ENCODE results near the gene TUB.
A peak's percentile ranks its signal among the peaks of the same experiment; 100 is the strongest.

The TUB gene

GRCh38 chr11:8093931-8094575 is 13.0 kb downstream of the TUB start:
- no peak for DNase-seq

GRCh38 chr11:8094656-8095055 is 13.6 kb downstream of the TUB start:
- DNase-seq: no peak

GRCh38 chr11:8095371-8095770 is 14.4 kb downstream of the TUB start:
- DNase-seq: no peak

GRCh38 chr11:8095806-8096522 is 15.0 kb downstream of the TUB start:
- no peak for DNase-seq

GRCh38 chr11:8096575-8096974 is 15.6 kb downstream of the TUB start:
- no peak for DNase-seq

DNA sequence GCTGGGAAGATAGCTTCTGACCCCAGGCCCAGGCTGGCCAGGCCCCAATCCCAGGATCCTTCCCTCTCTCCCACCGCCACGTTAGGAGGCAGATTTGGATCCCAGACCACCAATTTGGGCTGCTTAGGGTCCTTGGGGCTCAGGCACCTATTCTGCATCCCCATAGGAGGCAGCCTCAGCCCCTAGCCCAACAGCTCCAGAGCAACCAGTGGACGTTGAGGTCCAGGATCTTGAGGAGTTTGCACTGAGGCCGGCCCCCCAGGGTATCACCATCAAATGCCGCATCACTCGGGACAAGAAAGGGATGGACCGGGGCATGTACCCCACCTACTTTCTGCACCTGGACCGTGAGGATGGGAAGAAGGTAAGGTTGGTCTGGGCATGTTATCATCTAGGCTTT is 16.1 kb downstream of the TUB start:
- no peak for DNase-seq

- no peak for DNase-seq
Measured at GRCh38 chr11:8097468-8097867, 16.5 kb downstream of the TUB start.

DNA sequence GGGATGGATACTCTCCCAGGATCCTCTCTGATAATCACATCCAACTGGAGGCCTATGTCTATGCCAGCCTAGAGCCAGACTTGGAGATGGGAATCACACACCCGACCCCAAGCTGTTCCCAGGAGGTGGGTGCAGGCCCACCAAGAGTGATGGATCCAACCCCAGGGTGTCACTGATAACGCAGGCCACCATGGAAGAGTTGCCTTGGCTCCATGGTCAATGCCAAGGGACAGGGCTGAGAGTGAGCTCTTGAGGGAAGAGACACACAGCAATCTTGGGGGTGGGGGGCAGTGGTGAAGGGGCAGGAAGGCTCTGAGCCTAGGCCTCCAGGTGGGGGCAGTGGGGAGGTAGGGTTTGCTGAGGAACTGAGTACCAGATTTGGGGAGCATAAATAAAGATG is 16.9 kb downstream of the TUB start:
- no peak for DNase-seq

- DNase-seq: no peak
Measured at GRCh38 chr11:8098361-8098760, 17.4 kb downstream of the TUB start.

- no peak for DNase-seq
Measured at GRCh38 chr11:8098879-8099278, 17.9 kb downstream of the TUB start.

DNA sequence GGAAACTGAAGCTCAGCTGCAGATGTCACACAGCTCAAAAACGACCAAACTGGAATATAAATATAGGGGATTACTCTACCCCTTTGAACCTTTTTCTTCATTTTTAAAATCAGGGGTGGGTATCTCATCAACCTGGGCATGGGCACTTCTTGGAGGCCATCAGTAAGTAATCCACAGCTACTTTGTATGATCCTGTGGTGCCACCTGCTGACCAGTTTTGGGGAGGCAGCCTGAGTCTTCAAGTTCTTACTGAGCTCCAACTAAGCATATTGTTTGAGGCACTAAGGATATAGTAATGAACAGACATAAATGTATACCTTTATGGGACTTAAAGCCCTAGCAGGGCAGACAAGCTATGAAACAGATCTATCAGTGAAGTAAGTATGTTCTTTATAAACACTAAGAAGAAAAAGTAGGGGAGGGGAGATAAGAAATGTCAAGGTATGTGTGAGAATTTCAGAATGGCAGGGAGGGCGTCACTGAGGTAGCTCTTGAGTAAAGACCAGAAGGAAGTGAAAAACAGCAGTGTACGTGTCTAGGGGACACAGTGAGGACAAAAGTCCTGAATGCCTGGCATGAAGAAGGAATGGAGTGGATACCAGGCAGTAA is 18.4 kb downstream of the TUB start:
- peak; percentile 90 for DNase-seq

DNA sequence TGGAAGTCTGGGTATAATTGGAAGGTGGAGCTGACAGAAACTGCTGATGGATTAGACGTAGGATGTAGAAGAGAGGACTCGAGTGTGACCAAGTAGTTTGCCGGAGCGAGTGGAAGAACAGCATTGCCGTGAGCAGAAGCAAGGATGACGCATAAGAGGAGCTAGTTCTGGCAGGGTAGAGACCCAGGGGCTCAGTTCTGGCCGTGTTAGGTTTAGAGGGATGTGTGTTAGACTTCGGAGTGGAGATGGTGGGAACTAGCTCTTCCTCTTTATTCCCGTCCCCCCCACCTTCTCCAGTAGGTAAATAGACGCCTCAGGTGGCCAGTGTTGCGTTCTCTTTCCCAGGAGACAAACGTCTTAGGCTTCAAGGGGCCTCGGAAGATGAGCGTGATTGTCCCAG is 19.1 kb downstream of the TUB start:
- DNase-seq: no peak

- DNase-seq: no peak
Measured at GRCh38 chr11:8100605-8101004, 19.6 kb downstream of the TUB start.

DNA sequence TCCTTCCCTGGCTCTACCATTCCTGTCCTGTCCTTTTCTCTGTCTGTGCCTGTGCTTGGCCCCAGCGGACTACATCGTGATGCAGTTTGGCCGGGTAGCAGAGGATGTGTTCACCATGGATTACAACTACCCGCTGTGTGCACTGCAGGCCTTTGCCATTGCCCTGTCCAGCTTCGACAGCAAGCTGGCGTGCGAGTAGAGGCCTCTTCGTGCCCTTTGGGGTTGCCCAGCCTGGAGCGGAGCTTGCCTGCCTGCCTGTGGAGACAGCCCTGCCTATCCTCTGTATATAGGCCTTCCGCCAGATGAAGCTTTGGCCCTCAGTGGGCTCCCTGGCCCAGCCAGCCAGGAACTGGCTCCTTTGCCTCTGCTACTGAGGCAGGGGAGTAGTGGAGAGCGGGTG is 20.4 kb downstream of the TUB start:
- no peak for DNase-seq

GRCh38 chr11:8102296-8102915 is 21.4 kb downstream of the TUB start:
- DNase-seq: no peak

DNA sequence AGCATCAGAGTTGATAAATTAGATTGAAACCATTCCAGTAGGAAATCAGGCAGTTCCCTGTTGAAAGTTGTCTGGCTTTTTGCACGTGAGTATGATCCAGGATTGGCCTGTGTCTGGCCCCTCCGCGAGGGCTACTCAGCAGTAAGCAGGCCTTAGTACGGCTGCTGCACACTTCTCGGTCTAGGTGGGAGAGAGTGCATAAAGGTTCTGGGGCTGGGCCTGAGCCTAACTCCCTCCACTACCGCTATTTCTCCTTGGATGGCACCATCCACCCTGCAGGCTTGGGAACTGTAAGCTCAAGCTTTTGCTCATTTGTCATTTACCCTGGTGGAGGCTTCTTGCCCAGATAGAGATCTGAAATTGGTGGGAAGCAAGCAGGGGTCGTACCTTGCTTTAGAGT is 22.0 kb downstream of the TUB start:
- DNase-seq: no peak

DNA sequence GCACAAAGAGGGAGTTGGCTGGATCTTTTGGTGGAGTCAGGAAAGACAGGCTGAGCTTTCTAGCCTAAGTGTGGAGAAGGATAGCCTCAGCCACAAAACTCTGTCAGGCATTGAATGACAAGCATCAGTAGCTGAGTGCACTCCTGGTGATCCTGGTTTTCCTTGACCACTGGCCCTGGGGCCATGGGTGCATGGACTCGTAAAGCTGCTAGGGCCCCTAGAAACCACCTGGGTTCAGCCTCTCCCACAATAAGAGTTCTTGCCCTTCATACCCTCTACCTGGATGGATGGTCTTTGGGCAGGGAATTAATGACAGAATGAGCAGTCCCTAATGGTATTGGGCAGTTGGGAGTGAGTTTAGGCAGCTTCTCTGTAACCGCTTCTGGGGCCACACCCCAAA is 22.9 kb downstream of the TUB start:
- no peak for DNase-seq

GRCh38 chr11:8105133-8105532 is 24.1 kb downstream of the TUB start:
- no peak for DNase-seq

- DNase-seq: no peak
Measured at GRCh38 chr11:8105666-8106065, 24.7 kb downstream of the TUB start.

DNA sequence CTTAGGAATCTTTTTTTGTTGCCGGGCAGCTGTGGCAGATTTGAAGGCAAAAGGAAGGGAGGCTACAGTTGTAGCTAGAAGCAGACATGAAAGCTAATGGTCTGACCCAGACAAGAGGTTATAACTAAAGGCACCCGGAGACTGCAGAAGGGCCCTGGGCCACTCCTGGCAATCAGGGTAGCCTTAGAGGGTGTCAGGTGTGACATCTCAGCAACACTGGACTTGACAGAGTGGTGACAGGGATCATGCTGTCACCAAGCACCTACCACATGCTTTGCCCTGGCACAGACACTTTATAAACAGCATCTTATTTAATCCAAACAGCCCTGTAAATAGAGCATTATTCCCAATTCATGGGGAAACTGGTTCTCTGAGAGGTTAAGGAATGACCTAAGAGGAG is 25.7 kb downstream of the TUB start:
- DNase-seq: no peak

DNA sequence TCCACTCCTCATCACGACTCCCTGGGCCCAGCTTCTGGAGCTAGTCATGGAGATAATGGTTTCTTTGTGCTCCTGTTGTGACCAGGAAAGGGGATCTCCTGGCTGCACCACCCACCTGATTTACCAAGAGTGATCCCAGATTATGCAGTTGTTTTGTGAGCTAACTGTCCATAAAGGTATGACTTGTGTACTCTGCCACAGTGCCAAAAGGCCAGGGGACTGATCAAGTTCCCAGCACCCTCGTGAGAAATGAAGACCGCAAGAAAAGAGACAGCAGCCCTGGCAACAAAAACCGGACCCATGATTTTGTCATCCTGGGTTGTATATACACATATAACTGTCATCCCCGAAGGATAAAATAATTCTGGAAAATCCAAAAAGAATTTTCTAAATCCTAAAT is 26.6 kb downstream of the TUB start:
- DNase-seq: no peak

- DNase-seq: no peak
Measured at GRCh38 chr11:8108421-8108820, 27.4 kb downstream of the TUB start.

DNA sequence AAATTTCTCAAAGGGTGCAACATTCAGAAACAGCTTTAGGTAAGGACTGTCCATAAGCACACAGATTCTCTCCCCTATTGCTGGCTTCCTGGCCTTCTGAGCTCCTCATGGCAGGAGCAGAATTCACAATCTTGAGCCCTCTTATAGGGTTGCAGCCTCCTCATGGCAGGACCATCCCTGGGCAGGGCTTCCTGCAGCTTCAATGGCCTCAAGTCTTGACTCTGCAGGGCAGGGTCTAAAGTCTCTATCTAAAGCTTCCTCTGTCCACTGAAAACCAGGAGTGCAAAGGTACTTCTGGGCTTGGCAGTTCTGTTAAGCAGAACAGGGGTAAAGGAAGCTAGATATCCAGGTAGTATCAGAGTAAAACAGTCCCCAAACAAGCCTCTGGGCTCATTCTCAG is 28.7 kb downstream of the TUB start:
- DNase-seq: no peak

GRCh38 chr11:8110396-8110795 is 29.4 kb downstream of the TUB start:
- DNase-seq: no peak
